ENCODE results near the gene KCNMA1. TPM values are rescaled to one million over a fixed set of nuclear protein-coding genes. Genes with fewer than 3 reads are reported as not detected.

Gene KCNMA1
- total RNA-seq, 1 donor from 2014 or later, result 95.5 TPM

GRCh38 chr10:77532068-77532467 is 105.5 kb downstream of the KCNMA1 start:
- TF ChIP-seq CTCF (IDR thresholded peaks at IDR 0.05), result no peak
- Mint-ChIP-seq H3K9me3 (ENCODE audit: unreplicated experiment) (peaks cover 7% of the 10 kb centered on the region), H3K27ac (ENCODE audit: unreplicated experiment) (peak overlapping the region; percentile 99), H3K36me3 (ENCODE audit: unreplicated experiment) (no peaks in the 10 kb centered on the region), H3K4me3 (ENCODE audit: unreplicated experiment) (peak overlapping the region; percentile 68), H3K27me3 (ENCODE audit: unreplicated experiment) (no peaks in the 10 kb centered on the region), H3K4me1 (ENCODE audit: unreplicated experiment) (peaks cover 78% of the 10 kb centered on the region)
- no peak for DNase-seq (ENCODE audit: extremely low spot score, unreplicated experiment)

GRCh38 chr10:77531441-77532001 is 106.1 kb downstream of the KCNMA1 start:
- DNase-seq (ENCODE audit: extremely low spot score, unreplicated experiment), result no peak
- TF ChIP-seq CTCF (IDR thresholded peaks at IDR 0.05), result no peak
- Mint-ChIP-seq H3K27me3 (ENCODE audit: unreplicated experiment) (no peaks in the 10 kb centered on the region), H3K36me3 (ENCODE audit: unreplicated experiment) (no peaks in the 10 kb centered on the region), H3K4me3 (ENCODE audit: unreplicated experiment) (peak overlapping the region; percentile 68), H3K4me1 (ENCODE audit: unreplicated experiment) (peaks cover 84% of the 10 kb centered on the region), H3K9me3 (ENCODE audit: unreplicated experiment) (peaks cover 7% of the 10 kb centered on the region), H3K27ac (ENCODE audit: unreplicated experiment) (peak overlapping the region; percentile 99)

GRCh38 chr10:77530011-77530410 is 107.6 kb downstream of the KCNMA1 start:
- Mint-ChIP-seq H3K4me1 (ENCODE audit: unreplicated experiment) (peaks cover 93% of the 10 kb centered on the region), H3K9me3 (ENCODE audit: unreplicated experiment) (no peaks in the 10 kb centered on the region), H3K36me3 (ENCODE audit: unreplicated experiment) (no peaks in the 10 kb centered on the region), H3K27me3 (ENCODE audit: unreplicated experiment) (no peaks in the 10 kb centered on the region), H3K27ac (ENCODE audit: unreplicated experiment) (peak overlapping the region; percentile 99), H3K4me3 (ENCODE audit: unreplicated experiment) (no peak overlapping the region)
- no peak for DNase-seq (ENCODE audit: extremely low spot score, unreplicated experiment)
- no peak for TF ChIP-seq CTCF (IDR thresholded peaks at IDR 0.05)

- no peaks in the 10 kb centered on the region for H3K36me3 Mint-ChIP-seq (ENCODE audit: unreplicated experiment)
- no peak for TF ChIP-seq CTCF (IDR thresholded peaks at IDR 0.05)
- peaks cover 95% of the 10 kb centered on the region for H3K4me1 Mint-ChIP-seq (ENCODE audit: unreplicated experiment)
- no peaks in the 10 kb centered on the region for H3K9me3 Mint-ChIP-seq (ENCODE audit: unreplicated experiment)
- H3K27me3 Mint-ChIP-seq (ENCODE audit: unreplicated experiment), result no peaks in the 10 kb centered on the region
- peak overlapping the region; percentile 40 for H3K27ac Mint-ChIP-seq (ENCODE audit: unreplicated experiment)
- DNase-seq (ENCODE audit: extremely low spot score, unreplicated experiment), result no peak
- no peak overlapping the region for H3K4me3 Mint-ChIP-seq (ENCODE audit: unreplicated experiment)
Measured at GRCh38 chr10:77529050-77529576, 108.5 kb downstream of the KCNMA1 start.

- Mint-ChIP-seq H3K4me1 (ENCODE audit: unreplicated experiment) (peaks cover 93% of the 10 kb centered on the region), H3K9me3 (ENCODE audit: unreplicated experiment) (no peaks in the 10 kb centered on the region), H3K4me3 (ENCODE audit: unreplicated experiment) (no peak overlapping the region), H3K36me3 (ENCODE audit: unreplicated experiment) (no peaks in the 10 kb centered on the region), H3K27me3 (ENCODE audit: unreplicated experiment) (no peaks in the 10 kb centered on the region), H3K27ac (ENCODE audit: unreplicated experiment) (no peak overlapping the region)
- no peak for TF ChIP-seq CTCF (IDR thresholded peaks at IDR 0.05)
- no peak for DNase-seq (ENCODE audit: extremely low spot score, unreplicated experiment)
Measured at GRCh38 chr10:77527839-77528238, 109.8 kb downstream of the KCNMA1 start.

Measured in osteocyte (in vitro differentiated cells).